ENCODE data around the gene FBXW9. TPM values are rescaled to one million over a fixed set of nuclear protein-coding genes. Genes with fewer than 3 reads are reported as not detected.
"Not testable (repeated sequence)": the region's sequence is repeated elsewhere in the genome, so short reads cannot be mapped to it uniquely, and the experiment has no call there.

The FBXW9 gene
- polyA plus RNA-seq (ENCODE audit: insufficient read length in 4 of 4) = 10 to 100 TPM; 13.6 to 18.8 (median 16.2) TPM

GRCh38 chr19:12696366-12697335 is at the start of gene FBXW9:
Gene FBXW9 (minus strand): TSS chr19:12696631. CDS start chr19:12696581, 50 bp downstream.
- DNase-seq (ENCODE audit: low read depth in 4 of 4, low spot score in 2 of 4) = peak; percentile 89 to 94 (median 92)

- DNase-seq (ENCODE audit: low read depth in 4 of 4, low spot score in 2 of 4) = no peak
Measured at GRCh38 chr19:12745166-12745897, 48.9 kb upstream of the FBXW9 start.

GRCh38 chr19:12737835-12738351 is 41.5 kb upstream of the FBXW9 start:
- no peak for DNase-seq (ENCODE audit: low read depth in 4 of 4, low spot score in 2 of 4)

- peak; percentile 94 to 97 (median 96) for DNase-seq (ENCODE audit: low read depth in 4 of 4, low spot score in 2 of 4)
Measured at GRCh38 chr19:12736995-12737834, 40.8 kb upstream of the FBXW9 start, which contains the start of gene GET3. Gene GET3 (plus strand): TSS chr19:12737497. CDS start chr19:12737506, 9 bp downstream.

GRCh38 chr19:12733369-12734214 is 37.2 kb upstream of the FBXW9 start:
- no peak for DNase-seq (ENCODE audit: low read depth in 4 of 4, low spot score in 2 of 4)

- no peak for DNase-seq (ENCODE audit: low read depth in 4 of 4, low spot score in 2 of 4)
Measured at GRCh38 chr19:12731337-12731736, 34.9 kb upstream of the FBXW9 start.

- DNase-seq (ENCODE audit: low read depth in 4 of 4, low spot score in 2 of 4) = no peak
Measured at GRCh38 chr19:12730064-12730463, 33.6 kb upstream of the FBXW9 start.

- DNase-seq (ENCODE audit: low read depth in 4 of 4, low spot score in 2 of 4) = no peak
Measured at GRCh38 chr19:12727745-12728433, 31.5 kb upstream of the FBXW9 start.

GRCh38 chr19:12726988-12727316 is 30.5 kb upstream of the FBXW9 start:
- DNase-seq (ENCODE audit: low read depth in 4 of 4, low spot score in 2 of 4) = no peak

GRCh38 chr19:12725612-12726011 is 29.2 kb upstream of the FBXW9 start:
- not testable (repeated sequence) for DNase-seq (ENCODE audit: low read depth in 4 of 4, low spot score in 2 of 4)

- DNase-seq (ENCODE audit: low read depth in 4 of 4, low spot score in 2 of 4) = no peak
Measured at GRCh38 chr19:12723641-12724426, 27.4 kb upstream of the FBXW9 start, which contains the start of gene TNPO2. Gene TNPO2 (minus strand): TSS chr19:12723932. CDS start chr19:12720977, 2,955 bp downstream.

- DNase-seq (ENCODE audit: low read depth in 4 of 4, low spot score in 2 of 4) = no peak
Measured at GRCh38 chr19:12723381-12723640, 26.9 kb upstream of the FBXW9 start.

GRCh38 chr19:12722566-12723380 is 26.3 kb upstream of the FBXW9 start:
- peak; percentile 93 to 98 (median 96) for DNase-seq (ENCODE audit: low read depth in 4 of 4, low spot score in 2 of 4)

- DNase-seq (ENCODE audit: low read depth in 4 of 4, low spot score in 2 of 4) = peak in 1 of 4 donors; percentile 65
Measured at GRCh38 chr19:12721656-12722565, 25.5 kb upstream of the FBXW9 start.

GRCh38 chr19:12720851-12721655 is 24.6 kb upstream of the FBXW9 start:
- no peak for DNase-seq (ENCODE audit: low read depth in 4 of 4, low spot score in 2 of 4)

Measured in left renal cortex interstitium (tissue), 4 donors.